Breast epithelium (tissue), 3 donors: ENCODE results near the gene ACTRT2.

Experiments used
- CTCF ChIP-seq, 3 donors: fragments of 450-650 bp; IDR thresholded peaks; one replicate each; pipeline ENCODE4 v1.5.1; 2016 to 2017; ENCODE audit warnings: antibody characterized with exemption in 3 of 3, mild to moderate bottlenecking in 3 of 3, moderate library complexity in 3 of 3
- POLR2A ChIP-seq: fragments of 450-650 bp; IDR thresholded peaks from one replicate; pipeline ENCODE4 v1.6.1; 2016; ENCODE audit warnings: antibody characterized with exemption, mild to moderate bottlenecking, moderate library complexity
- POLR2AphosphoS5 ChIP-seq, 3 donors: sonication (generic); formaldehyde crosslinking; IDR thresholded peaks; one replicate each; pipeline ENCODE4 v1.6.1; 2017; ENCODE audit warnings: antibody characterized with exemption in 3 of 3

- TF ChIP-seq CTCF (IDR thresholded peaks at IDR 0.05) (no peak), POLR2A (no peak), POLR2AphosphoS5 (IDR thresholded peaks at IDR 0.05) (no peak)
These were observed 40.4 kb upstream of the ACTRT2 start for GRCh38 chr1:2980849-2981248.
